AG04450 (cell line): Measurements from ENCODE around the gene TREX2. TPM values are rescaled to one million over a fixed set of nuclear protein-coding genes. Genes with fewer than 3 reads are reported as not detected.

Experiments
- CTCF ChIA-PET: fragments of 300-600, 350-600 bp; formaldehyde crosslinking; extraction: SDS; loops from one replicate; lab custom pipeline; 2022; ENCODE audit warnings: antibody characterized with exemption, inconsistent platforms; lab: Charles Lee
- POLR2A ChIA-PET: fragments of 350-600 bp; formaldehyde crosslinking; extraction: SDS; loops from one replicate; lab custom pipeline; 2021; ENCODE audit warnings: antibody characterized with exemption, inconsistent platforms; lab: Yijun Ruan, JAX
- DNase-seq: peaks from one replicate; pipeline ENCODE4 v3.0.0-alpha.2; 2011; ENCODE audit warnings: low read depth, low spot score
- H3K27ac ChIP-seq: one replicate; pipeline ENCODE4 v1.5.1; 2012; ENCODE audit warnings: low read depth, low read length, control low read depth
- H3K27me3 ChIP-seq: one replicate; pipeline ENCODE4 v1.6.0; 2012; ENCODE audit warnings: low read length; ENCODE audit not compliant: control insufficient read depth, insufficient read depth
- H3K4me3 ChIP-seq: 2 replicates; pipeline ENCODE4 v1.5.1; 2011; ENCODE audit warnings: mild to moderate bottlenecking, low read depth, low read length, control low read depth
- H3K9me3 ChIP-seq: 2 replicates; pipeline ENCODE4 v1.5.1; 2012; ENCODE audit warnings: low read length; ENCODE audit not compliant: control insufficient read depth, insufficient read depth
- polyA plus RNA-seq: library from polyadenylated mRNA; depleted of rRNA; stranded (reverse); fragments of >200 nt; gene quantifications from 2 replicates; pipeline ENCODE4 v1.2.3, GENCODE V29; 2011
- TF ChIP-seq, protein P1 (sequence below): IDR thresholded peaks from 2 replicates; pipeline ENCODE4 v1.5.1; 2011; ENCODE audit warnings: low read depth, low read length, control low read depth, inconsistent platforms

TREX2 gene
- polyA plus RNA-seq, 1 experiment: not detected

DNA sequence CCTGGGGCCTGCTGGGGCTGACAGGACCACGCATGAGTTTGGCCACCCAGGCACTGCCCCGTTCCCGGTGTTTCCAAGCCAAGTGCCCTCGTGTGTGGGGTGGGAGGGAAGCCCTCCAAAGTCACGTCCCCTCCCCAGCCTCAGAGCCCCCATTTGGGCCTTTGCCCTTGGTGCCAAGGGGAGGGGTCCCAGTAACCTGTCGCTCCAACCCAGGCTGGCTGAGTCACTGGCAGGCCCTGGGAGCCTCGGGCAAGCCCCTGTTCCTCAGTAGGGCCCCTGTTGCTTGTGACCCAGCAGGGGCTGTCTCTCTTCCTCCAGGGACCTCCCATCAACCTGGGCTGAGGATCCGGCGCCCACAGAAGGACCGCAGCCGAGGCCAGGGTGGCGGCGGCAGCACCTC lies 35.2 kb upstream of the TREX2 start:
- no peaks in the 10 kb centered on the region for H3K9me3 ChIP-seq
- ChIA-PET CTCF (interaction anchor here (1.3 kb wide), 1 partner anchor 10 kb away, joined by 7 read pairs; the partner anchor contains the start of gene HAUS7), POLR2A (no interaction called here)
- DNase-seq: no peak
- no peak overlapping the region for H3K4me3 ChIP-seq
- no peak overlapping the region for H3K27ac ChIP-seq
- TF ChIP-seq, protein P1, sequence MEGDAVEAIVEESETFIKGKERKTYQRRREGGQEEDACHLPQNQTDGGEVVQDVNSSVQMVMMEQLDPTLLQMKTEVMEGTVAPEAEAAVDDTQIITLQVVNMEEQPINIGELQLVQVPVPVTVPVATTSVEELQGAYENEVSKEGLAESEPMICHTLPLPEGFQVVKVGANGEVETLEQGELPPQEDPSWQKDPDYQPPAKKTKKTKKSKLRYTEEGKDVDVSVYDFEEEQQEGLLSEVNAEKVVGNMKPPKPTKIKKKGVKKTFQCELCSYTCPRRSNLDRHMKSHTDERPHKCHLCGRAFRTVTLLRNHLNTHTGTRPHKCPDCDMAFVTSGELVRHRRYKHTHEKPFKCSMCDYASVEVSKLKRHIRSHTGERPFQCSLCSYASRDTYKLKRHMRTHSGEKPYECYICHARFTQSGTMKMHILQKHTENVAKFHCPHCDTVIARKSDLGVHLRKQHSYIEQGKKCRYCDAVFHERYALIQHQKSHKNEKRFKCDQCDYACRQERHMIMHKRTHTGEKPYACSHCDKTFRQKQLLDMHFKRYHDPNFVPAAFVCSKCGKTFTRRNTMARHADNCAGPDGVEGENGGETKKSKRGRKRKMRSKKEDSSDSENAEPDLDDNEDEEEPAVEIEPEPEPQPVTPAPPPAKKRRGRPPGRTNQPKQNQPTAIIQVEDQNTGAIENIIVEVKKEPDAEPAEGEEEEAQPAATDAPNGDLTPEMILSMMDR: no peak
- H3K27me3 ChIP-seq: no peaks in the 10 kb centered on the region

- TF ChIP-seq, protein P1: no peak
- Histone ChIP-seq H3K9me3 (no peaks in the 10 kb centered on the region), H3K27ac (no peak overlapping the region), H3K27me3 (no peaks in the 10 kb centered on the region), H3K4me3 (no peak overlapping the region)
- ChIA-PET CTCF (interaction anchor here (0.9 kb wide), 1 partner anchor 8 kb away, joined by 3 read pairs; the partner anchor contains the start of gene HAUS7), POLR2A (no interaction called here)
- no peak for DNase-seq
Measured at GRCh38 chrX:153478746-153479145, 32.9 kb upstream of the TREX2 start.

DNA sequence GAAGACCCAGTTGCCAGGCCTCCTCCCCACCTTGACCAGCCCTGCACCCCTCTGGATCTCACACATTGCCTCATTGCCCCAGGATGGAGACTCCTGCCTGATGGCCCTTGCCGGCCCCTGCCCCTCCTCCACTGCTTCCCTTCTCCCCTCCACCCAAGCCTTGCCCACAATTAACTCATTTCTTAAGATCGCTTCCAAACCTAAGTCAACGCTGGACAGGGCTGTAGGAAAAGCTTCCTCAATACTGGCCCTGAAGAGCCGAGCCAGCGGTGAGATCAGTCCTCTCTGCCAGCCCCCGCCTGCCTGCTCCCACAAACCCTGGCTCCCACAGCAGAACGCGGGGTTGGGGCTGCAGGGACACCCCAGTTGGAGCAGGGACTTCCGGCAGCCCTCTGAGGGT lies 32.0 kb upstream of the TREX2 start:
- no peak for DNase-seq

DNA sequence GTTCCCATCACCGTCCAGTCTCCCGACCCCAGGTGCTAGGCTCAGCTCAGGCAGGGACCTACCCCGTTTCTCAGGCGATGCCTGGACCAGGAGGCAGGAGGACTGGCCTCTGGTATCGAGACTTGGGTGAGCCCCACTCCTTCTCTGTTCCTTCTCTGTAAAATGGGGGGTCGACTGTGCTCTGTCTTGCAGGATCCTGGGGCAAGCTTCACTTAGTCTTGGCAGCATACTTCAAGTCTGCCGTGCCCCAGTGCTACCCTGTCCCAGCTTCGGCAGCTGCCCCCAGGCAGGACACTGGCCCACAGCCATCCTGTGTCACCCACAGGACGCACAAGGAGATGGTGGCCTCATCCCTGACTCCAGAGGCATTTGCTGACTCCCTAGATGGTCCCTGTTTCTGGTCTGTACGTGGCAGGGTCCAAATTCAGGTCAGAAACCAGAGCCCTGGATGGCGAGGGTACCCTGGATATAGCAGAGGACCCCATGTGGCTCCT lies 31.6 kb upstream of the TREX2 start:
- CTCF ChIA-PET: interaction anchor here (1.4 to 1.8 kb wide), 2 partner anchors 16 to 17 kb away, joined by 3 to 9 read pairs; partner anchors contain the start of gene BGN
- H3K9me3 ChIP-seq: no peaks in the 10 kb centered on the region
- TF ChIP-seq, protein P1: no peak
- H3K27ac ChIP-seq: peak overlapping the region; percentile 68
- no peak overlapping the region for H3K4me3 ChIP-seq
- no peaks in the 10 kb centered on the region for H3K27me3 ChIP-seq
- POLR2A ChIA-PET: interaction anchor here (0.9 kb wide), 2 partner anchors 11 to 14 kb away, joined by 4 to 6 read pairs; no protein-coding TSS in a partner anchor
- DNase-seq: no peak

More for the DNA sequence above, 32.0 kb upstream of the TREX2 start:
- TF ChIP-seq, protein P1: no peak
- no peak overlapping the region for H3K27ac ChIP-seq
- H3K4me3 ChIP-seq: no peak overlapping the region
- H3K9me3 ChIP-seq: no peaks in the 10 kb centered on the region
- ChIA-PET POLR2A (no interaction called here), CTCF (no interaction called here)
- no peaks in the 10 kb centered on the region for H3K27me3 ChIP-seq

GRCh38 chrX:153476666-153477363 lies 31.0 kb upstream of the TREX2 start:
- no peak for DNase-seq
- no peaks in the 10 kb centered on the region for H3K9me3 ChIP-seq
- peak overlapping the region; percentile 68 for H3K27ac ChIP-seq
- TF ChIP-seq, protein P1: no peak
- ChIA-PET POLR2A (interaction anchor here (0.9 kb wide), 2 partner anchors 12 to 15 kb away, joined by 4 to 6 read pairs; no protein-coding TSS in a partner anchor), CTCF (interaction anchor here (1.4 to 2.1 kb wide), 3 partner anchors 16 to 31 kb away, joined by 3 to 9 read pairs (median 6); partner anchors contain the start of gene BGN)
- H3K27me3 ChIP-seq: no peaks in the 10 kb centered on the region
- no peak overlapping the region for H3K4me3 ChIP-seq
